ENCODE data around the gene CCL28.

The CCL28 gene

DNA sequence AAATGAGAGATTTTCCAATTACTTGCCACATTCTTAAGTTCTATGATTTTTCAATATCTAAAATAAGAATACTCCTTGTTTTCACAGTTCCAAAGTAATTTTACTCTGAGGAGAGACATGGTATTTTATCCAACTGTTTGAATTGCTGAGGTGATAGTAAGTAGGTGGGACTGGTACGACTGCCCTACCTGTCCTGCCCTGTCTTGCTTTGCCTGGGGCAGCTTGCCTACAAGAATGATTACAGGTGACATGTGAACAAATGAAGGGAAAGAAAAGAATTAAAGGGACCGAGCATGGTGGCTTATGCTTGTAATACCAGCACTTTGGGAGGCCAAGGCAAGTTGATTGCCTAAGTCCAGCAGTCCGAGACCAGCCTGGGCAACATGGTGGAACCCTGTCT lies 57.4 kb downstream of the CCL28 start:
- TF ChIP-seq CREB1 (IDR thresholded peaks at IDR 0.05; ENCODE audit: low read depth) (no peak), TEAD4 (IDR thresholded peaks at IDR 0.05) (no peak), YY1 (IDR thresholded peaks at IDR 0.05; ENCODE audit: low read depth) (no peak), TCF12 (IDR thresholded peaks at IDR 0.05; ENCODE audit: low read depth) (no peak), NFIC (IDR thresholded peaks at IDR 0.05) (no peak), CEBPB (IDR thresholded peaks at IDR 0.05) (no peak), ZBTB7A (IDR thresholded peaks at IDR 0.05; ENCODE audit: low read depth) (no peak)

DNA sequence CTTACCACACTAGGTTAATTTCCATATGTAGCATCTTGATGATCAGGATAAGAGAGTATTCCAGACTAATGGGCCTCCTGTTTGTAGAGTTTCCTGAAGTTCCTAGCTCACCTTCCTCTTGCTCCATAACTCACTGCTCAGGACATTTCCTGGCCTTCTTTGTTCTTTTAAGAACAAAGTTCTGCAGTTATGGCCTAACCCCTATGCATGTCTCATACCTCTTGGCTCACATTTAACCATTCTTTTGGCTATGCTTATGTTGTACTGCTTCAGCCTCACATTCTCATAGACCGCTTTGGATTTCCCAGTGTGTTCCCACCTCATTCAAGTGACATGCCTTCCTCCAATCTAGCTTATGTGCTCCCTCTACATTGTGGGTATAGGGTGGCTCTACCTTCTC lies 58.5 kb downstream of the CCL28 start:
- TF ChIP-seq, protein P1, sequence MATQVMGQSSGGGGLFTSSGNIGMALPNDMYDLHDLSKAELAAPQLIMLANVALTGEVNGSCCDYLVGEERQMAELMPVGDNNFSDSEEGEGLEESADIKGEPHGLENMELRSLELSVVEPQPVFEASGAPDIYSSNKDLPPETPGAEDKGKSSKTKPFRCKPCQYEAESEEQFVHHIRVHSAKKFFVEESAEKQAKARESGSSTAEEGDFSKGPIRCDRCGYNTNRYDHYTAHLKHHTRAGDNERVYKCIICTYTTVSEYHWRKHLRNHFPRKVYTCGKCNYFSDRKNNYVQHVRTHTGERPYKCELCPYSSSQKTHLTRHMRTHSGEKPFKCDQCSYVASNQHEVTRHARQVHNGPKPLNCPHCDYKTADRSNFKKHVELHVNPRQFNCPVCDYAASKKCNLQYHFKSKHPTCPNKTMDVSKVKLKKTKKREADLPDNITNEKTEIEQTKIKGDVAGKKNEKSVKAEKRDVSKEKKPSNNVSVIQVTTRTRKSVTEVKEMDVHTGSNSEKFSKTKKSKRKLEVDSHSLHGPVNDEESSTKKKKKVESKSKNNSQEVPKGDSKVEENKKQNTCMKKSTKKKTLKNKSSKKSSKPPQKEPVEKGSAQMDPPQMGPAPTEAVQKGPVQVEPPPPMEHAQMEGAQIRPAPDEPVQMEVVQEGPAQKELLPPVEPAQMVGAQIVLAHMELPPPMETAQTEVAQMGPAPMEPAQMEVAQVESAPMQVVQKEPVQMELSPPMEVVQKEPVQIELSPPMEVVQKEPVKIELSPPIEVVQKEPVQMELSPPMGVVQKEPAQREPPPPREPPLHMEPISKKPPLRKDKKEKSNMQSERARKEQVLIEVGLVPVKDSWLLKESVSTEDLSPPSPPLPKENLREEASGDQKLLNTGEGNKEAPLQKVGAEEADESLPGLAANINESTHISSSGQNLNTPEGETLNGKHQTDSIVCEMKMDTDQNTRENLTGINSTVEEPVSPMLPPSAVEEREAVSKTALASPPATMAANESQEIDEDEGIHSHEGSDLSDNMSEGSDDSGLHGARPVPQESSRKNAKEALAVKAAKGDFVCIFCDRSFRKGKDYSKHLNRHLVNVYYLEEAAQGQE (IDR thresholded peaks at IDR 0.05; ENCODE audit: low read depth) = no peak
- TF ChIP-seq YY1 (IDR thresholded peaks at IDR 0.05; ENCODE audit: low read depth) (no peak), TCF12 (IDR thresholded peaks at IDR 0.05; ENCODE audit: low read depth) (no peak), RAD21 (IDR thresholded peaks at IDR 0.05; ENCODE audit: low read depth) (no peak), EP300 (IDR thresholded peaks at IDR 0.05; ENCODE audit: borderline replicate concordance) (no peak), CEBPB (IDR thresholded peaks at IDR 0.05) (no peak), ZBTB7A (IDR thresholded peaks at IDR 0.05; ENCODE audit: low read depth) (no peak), NFIC (IDR thresholded peaks at IDR 0.05) (no peak), CREB1 (IDR thresholded peaks at IDR 0.05; ENCODE audit: low read depth) (no peak), EGR1 (IDR thresholded peaks at IDR 0.05) (no peak), FOXM1 (IDR thresholded peaks at IDR 0.05; ENCODE audit: borderline replicate concordance, low read depth) (no peak), TAF1 (IDR thresholded peaks at IDR 0.05; ENCODE audit: low read depth) (no peak), TEAD4 (IDR thresholded peaks at IDR 0.05) (no peak)
- TF ChIP-seq, protein P2, sequence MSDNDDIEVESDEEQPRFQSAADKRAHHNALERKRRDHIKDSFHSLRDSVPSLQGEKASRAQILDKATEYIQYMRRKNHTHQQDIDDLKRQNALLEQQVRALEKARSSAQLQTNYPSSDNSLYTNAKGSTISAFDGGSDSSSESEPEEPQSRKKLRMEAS (IDR thresholded peaks at IDR 0.05) = no peak
- TF ChIP-seq, protein P3, sequence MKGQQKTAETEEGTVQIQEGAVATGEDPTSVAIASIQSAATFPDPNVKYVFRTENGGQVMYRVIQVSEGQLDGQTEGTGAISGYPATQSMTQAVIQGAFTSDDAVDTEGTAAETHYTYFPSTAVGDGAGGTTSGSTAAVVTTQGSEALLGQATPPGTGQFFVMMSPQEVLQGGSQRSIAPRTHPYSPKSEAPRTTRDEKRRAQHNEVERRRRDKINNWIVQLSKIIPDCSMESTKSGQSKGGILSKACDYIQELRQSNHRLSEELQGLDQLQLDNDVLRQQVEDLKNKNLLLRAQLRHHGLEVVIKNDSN (IDR thresholded peaks at IDR 0.05) = no peak

DNA sequence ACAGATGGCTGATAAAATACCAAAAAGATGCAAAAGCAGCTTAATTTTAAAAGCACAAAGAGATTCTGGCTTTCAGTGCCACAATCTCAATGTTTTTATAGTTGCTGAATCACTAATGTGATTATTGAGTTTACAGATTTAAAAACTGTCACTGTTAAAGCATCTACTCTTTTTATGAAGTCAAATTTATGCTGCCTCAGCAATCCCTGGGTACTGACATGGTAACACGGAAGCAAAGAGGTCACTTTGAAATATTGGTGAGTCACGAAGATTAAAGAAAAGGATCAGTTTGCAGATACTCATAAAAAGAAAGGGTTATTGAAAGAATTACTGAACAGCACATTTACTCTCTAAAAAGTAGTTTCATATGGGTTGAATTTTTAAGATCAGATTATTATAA lies 59.3 kb downstream of the CCL28 start:
- TF ChIP-seq TCF12 (IDR thresholded peaks at IDR 0.05; ENCODE audit: low read depth) (no peak), ZBTB7A (IDR thresholded peaks at IDR 0.05; ENCODE audit: low read depth) (no peak), EGR1 (IDR thresholded peaks at IDR 0.05) (no peak), NFIC (IDR thresholded peaks at IDR 0.05) (no peak), CREB1 (IDR thresholded peaks at IDR 0.05; ENCODE audit: low read depth) (no peak), FOXM1 (IDR thresholded peaks at IDR 0.05; ENCODE audit: borderline replicate concordance, low read depth) (no peak), CEBPB (IDR thresholded peaks at IDR 0.05) (no peak), YY1 (IDR thresholded peaks at IDR 0.05; ENCODE audit: low read depth) (no peak), RAD21 (IDR thresholded peaks at IDR 0.05; ENCODE audit: low read depth) (no peak), TEAD4 (IDR thresholded peaks at IDR 0.05) (no peak), TAF1 (IDR thresholded peaks at IDR 0.05; ENCODE audit: low read depth) (no peak), EP300 (IDR thresholded peaks at IDR 0.05; ENCODE audit: borderline replicate concordance) (no peak)
- TF ChIP-seq, protein P1 (IDR thresholded peaks at IDR 0.05; ENCODE audit: low read depth) = no peak
- TF ChIP-seq, protein P3 (IDR thresholded peaks at IDR 0.05) = no peak
- TF ChIP-seq, protein P2 (IDR thresholded peaks at IDR 0.05) = no peak

DNA sequence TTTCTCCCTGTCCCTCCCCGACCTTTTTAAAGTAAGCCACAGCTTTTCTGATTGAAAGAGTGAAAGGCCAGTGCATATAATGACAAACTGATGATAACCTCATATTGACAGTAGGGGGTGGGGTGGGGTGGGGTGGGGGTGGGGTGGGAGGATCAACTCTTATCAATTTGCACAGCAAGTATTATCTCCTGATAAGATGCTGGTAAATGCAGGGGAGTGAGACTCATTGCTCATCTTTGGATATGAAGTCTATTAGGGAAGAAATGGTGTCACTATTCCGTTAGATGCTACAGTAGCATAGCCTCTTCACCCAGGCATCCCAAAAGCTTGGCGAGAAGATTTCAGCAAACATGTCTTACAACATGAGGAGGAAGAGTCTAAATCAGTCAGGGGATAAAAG lies 60.1 kb downstream of the CCL28 start:
- TF ChIP-seq TAF1 (IDR thresholded peaks at IDR 0.05; ENCODE audit: low read depth) (no peak), TCF12 (IDR thresholded peaks at IDR 0.05; ENCODE audit: low read depth) (no peak), EGR1 (IDR thresholded peaks at IDR 0.05) (no peak), YY1 (IDR thresholded peaks at IDR 0.05; ENCODE audit: low read depth) (no peak), ZBTB7A (IDR thresholded peaks at IDR 0.05; ENCODE audit: low read depth) (no peak), RAD21 (IDR thresholded peaks at IDR 0.05; ENCODE audit: low read depth) (no peak)
- TF ChIP-seq, protein P3 (IDR thresholded peaks at IDR 0.05) = no peak

DNA sequence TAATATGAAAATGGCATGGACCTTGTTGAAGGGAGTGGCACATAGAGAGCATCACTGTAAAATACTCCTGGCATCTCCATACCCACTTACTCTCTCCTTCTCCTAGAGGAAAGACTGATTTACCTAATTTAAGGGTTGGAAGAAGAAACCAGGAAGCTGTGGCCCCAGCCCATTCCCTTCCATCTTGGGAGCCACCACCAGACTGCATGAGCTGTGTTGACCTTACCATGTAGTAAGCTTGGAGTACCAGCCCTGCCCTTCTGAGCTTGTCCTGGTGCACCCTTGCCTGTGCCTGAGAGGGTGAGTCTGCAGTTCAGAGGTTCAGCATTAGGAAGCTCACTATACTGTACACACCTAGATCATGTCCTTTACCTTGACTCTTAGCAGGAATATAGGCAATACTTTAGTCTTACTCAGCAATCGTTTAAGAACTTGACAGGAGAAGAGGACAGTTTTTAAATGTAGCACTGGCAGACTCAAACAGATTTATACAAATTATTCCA lies 63.3 kb downstream of the CCL28 start:
- TF ChIP-seq RAD21 (IDR thresholded peaks at IDR 0.05; ENCODE audit: low read depth) = no peak
- no peak for TF ChIP-seq CREB1 (IDR thresholded peaks at IDR 0.05; ENCODE audit: low read depth)
- TF ChIP-seq TAF1 (IDR thresholded peaks at IDR 0.05; ENCODE audit: low read depth) = no peak
- TF ChIP-seq FOXM1 (IDR thresholded peaks at IDR 0.05; ENCODE audit: borderline replicate concordance, low read depth) = no peak
- TF ChIP-seq ZBTB7A (IDR thresholded peaks at IDR 0.05; ENCODE audit: low read depth) = no peak
- TF ChIP-seq, protein P1 (IDR thresholded peaks at IDR 0.05; ENCODE audit: low read depth) = no peak
- TF ChIP-seq, protein P2 (IDR thresholded peaks at IDR 0.05) = no peak
- no peak for TF ChIP-seq CEBPB (IDR thresholded peaks at IDR 0.05)
- TF ChIP-seq, protein P3 (IDR thresholded peaks at IDR 0.05) = no peak
